HG03521 (cell line): Measurements from ENCODE around the gene PTH1R.

Experiments used
- ATAC-seq: cut with Tn5 transposase; IDR thresholded peaks from one replicate; pipeline ENCODE4 v1.9.1; 2021; ENCODE audit warnings: mild to moderate bottlenecking, moderate library complexity; ENCODE audit not compliant: unreplicated experiment

The PTH1R gene

GRCh38 chr3:46881596-46882376, 4.3 kb downstream of the PTH1R start:
- no peak for ATAC-seq

DNA sequence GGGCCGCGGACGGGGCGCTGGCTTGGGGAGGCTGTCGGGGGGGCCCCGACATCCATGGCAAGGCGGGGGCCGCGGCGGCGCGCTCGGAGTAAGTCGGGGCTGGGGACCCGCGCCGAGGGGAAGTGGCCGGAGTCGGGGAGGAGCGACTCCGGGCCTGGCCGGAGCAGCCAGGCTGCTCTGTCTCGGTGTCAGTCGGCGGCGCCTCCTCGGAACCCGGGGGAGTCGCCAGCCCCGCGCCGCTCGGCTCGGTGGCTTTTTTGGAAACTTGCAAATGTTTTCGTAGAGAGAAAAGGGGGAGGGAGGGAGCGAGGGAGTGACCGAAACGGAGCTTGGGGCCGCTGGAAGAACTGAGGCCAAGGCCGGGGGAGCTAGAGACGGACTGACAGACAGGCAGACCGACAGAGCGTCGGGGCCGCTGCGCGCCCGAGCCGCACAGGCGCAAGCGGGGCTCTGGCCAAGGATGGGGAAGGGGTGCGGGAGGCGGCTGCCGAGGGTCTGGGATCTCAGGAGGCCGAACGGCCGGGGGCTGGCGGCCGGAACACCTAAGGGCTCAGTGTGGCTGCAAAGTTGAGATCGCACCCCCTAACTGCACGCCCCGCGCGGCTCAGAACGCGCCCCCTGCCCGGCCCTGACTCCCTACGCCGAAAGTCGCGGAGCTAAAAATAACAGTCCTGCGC, 5.0 kb downstream of the PTH1R start:
- ATAC-seq, result no peak

GRCh38 chr3:46883054-46883829, 5.7 kb downstream of the PTH1R start:
- ATAC-seq, result no peak

GRCh38 chr3:46883830-46884185, 6.3 kb downstream of the PTH1R start:
- ATAC-seq, result no peak

GRCh38 chr3:46884427-46884826, 6.9 kb downstream of the PTH1R start:
- ATAC-seq, result no peak

DNA sequence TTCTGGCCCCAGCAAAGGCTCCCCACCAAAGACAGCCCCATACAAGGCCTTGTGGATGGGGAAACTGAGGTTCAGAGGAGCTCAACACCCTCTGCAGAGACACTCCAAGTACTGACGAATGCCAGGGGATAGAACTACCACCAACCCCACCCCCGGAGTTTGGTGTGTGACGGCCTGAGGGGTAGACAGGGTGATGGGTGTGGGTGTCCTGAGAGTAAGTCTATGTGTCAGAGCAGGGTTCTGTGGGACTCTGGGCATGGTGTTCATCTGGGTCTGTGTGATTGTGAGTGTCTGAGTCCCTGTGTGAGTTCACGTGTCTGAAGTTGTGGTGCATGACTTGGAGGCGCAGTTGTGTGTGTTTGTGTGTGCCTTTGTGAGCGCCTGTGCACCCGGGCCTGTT, 7.4 kb downstream of the PTH1R start:
- ATAC-seq, result no peak

DNA sequence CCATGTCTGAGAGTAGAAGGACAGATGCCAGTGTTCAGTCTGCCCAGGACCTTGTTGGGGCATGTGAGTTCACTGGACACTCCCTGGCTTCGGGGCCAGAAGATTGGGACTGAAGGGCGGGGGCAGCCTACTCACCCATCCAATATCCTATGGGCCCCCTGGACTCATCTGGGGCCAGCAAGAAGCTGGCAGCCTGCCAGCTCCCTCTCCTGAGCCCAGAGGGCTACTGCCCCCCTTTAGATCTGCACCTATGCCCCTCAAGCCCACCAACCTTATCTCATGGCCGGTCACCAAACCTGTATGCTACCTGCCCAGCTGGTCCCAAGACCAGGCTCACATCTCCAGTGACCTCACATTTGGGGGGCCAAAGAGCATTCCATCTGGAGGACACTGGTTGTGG, 8.1 kb downstream of the PTH1R start:
- ATAC-seq, result no peak

DNA sequence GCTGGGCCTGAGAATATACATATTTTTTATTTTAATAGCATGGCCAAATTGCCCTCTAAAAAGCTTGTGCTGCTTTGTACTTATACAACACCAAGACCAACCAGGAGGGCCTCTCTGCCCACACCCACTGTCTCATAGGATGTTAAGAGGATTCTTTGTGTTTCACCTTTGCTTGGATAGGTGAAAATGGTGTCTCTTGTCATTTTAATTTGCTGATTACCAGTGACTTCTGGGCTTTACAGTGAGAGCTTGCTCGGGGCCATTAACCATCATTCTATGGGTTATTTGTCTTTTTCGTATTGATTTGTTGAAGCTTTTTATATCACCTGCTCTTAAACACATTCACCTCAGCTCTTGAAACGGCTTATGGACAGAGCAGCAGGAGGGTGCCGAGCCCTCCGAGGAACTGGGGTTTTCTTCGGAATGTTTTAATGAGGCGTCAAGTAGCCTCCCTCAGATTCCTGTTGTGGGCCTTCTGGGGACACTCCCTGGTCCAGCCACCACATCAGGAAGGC, 10.5 kb downstream of the PTH1R start:
- ATAC-seq, result no peak

GRCh38 chr3:46888705-46889104, 11.2 kb downstream of the PTH1R start:
- no peak for ATAC-seq

GRCh38 chr3:46889381-46890110, 12.0 kb downstream of the PTH1R start:
- ATAC-seq, result no peak

DNA sequence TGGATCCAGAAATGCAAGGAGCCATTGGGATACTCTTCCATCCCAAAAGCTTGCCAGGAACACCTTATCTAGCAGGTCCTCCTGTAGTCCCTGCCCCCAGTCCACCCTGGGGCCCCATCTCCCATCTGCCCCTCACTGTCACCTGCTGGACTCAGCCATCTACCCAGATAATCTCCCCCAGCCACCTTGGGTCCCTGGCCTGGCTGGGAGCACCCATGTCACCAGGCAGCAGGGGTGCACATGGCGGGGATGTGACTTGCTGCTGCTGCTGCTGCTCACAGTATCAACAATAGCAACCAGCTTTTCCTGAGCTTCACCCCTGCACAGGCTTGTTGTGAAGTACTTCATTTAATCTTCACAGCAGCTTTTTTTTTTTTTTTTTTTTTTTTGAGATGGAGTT, 12.6 kb downstream of the PTH1R start:
- ATAC-seq, result no peak

- ATAC-seq, result no peak
These were observed 13.6 kb downstream of the PTH1R start for GRCh38 chr3:46891132-46891531.

DNA sequence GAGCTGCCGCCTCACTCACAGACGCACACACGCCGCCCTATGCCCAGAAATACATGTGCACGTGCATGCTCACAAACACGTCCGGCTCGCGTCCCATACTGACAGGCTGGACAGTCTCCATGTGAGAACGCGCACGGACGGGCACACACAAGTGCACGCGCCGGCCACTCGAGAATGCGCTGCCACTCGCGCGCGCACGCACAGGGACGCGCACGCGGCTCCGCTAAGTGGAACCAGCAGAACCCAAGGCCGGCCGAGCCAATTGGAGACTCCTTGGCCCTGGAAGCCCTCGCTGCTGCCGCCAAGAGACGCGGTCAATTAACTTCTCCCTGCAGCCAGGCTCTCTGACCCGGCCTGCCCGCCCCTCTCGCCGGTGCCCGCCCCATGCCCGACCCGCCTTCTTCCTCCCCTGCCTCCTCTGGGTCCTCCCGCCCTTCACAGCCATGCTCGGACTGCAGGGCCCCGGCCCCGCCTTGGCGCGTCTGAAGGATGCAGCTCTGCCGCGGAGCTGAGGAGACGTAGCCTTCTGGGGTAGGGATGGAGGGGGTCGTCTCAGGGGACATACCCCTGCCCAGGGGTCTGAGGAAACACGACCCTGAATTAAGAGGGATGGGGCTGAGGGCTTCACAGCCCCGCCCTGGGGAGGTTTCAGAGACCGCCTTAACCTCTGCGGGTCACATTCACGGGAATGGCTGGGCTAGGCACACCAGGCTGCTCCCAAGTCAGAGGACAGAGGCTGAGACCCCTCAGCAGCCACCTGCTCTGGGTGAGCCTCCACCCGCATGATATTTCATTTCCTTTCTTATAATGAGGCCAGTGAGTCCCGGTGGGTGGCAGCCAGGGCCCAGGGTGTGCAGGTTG, 15.0 kb downstream of the PTH1R start:
- ATAC-seq, result no peak

DNA sequence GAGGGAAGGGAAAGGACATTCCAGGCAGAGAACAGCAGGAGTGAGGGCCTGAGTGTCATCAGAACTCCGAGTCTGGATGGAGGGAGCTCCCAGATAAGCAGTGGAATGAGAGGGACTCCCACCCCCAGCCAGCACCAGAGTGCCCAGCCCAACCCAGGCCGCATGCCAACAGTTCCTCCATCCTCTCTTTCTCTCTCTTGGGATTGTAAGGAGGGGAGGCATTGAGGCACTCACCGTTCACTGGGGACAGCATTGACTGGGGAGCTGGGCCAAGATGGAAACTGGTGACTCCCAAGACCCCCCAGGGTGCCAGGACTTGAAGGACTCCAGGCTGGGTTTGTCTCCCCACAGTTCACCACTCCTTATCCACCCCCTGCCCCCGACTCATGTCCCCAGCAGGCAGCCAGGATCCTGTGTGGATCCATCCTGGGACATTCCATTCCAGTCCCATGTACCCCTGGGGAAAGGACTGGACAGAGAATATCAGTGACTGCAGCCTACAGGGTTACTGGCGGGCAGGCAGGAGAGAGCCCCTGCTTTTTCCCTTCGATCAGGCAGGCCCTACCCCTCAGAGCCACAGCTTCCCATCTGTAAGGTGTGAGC, 15.7 kb downstream of the PTH1R start:
- ATAC-seq, result no peak

GRCh38 chr3:46893763-46894162, 16.2 kb downstream of the PTH1R start:
- no peak for ATAC-seq

- no peak for ATAC-seq
These were observed 16.7 kb downstream of the PTH1R start for GRCh38 chr3:46894256-46894655.

DNA sequence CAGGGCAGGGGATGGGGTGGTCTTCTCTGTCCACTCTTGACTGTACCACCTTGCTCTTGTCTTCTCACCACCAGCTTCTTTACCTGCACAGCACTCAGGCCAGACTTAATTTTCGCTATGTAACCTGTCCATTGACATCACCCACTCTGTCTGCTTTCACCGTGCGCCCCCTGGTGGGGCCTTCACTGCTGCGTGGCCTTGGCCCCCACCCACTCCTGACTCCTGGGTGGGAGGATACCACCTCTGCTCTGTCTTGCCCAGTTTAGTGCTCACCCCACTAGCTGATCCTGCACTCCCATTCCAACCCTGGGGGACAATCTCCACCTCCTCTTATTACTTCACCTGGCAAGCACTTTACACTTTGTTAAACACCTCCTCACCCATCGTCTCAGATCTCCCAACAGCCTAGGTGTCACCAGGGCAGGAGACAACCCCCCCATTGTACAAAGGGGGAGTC, 17.7 kb downstream of the PTH1R start:
- no peak for ATAC-seq

DNA sequence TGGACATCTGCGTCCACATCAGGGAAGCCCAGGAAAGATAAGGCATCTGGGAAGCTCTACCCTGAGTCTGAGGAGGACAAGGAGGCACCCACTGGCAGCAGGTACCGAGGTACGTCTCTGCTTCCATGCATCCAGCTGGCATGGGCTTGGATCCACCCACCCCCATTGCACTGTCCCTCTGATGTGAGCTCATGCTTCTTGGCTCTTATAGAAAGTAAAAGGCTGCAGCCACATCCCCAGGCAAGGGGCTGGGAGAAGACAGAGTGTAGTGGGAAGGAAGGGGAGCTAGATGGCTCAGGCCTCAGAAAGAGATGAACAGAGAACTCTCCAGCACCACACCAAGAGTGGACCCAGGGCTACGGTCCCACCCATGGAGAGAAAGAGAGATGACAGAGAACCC, 18.2 kb downstream of the PTH1R start:
- no peak for ATAC-seq

- no peak for ATAC-seq
These were observed 18.9 kb downstream of the PTH1R start for GRCh38 chr3:46896386-46896785.

DNA sequence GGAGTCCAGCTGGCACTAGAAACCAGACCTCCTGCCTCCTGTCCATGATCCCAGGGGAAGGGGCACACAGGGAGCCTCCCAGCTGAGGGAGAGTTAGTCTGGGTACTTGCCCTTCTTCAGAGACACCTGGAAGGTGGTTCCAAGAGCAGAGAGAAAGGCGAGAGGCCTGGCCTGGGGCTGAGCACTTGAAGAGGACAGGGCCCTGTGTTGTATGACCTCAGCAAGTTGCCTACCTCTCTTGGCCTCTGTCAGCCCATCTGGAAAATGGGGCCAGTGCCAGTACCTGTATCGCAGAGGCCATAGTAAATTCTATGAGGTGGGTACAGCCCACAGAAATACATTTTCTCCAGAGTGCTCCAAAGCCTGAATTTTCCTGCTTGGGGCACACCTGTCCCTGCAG, 19.5 kb downstream of the PTH1R start:
- no peak for ATAC-seq
